Psoas muscle (tissue), 8 donors: ENCODE results near the gene CFAP44. TPM values are rescaled to one million over a fixed set of nuclear protein-coding genes. Genes with fewer than 3 reads are reported as not detected.

Experiments
- ATAC-seq, 4 donors: fragments of 200-7000 bp; cut with Tn5 transposase; one replicate each; pipeline ENCODE4 v1.9.1; 2020; ENCODE audit warnings: moderate library complexity in 3 of 4, mild to moderate bottlenecking in 2 of 4
- DNase-seq, 2 donors: peaks; one replicate each; pipeline ENCODE4 v3.0.0-alpha.2; 2020
- H3K27ac ChIP-seq: fragments of 200-600 bp; one replicate; pipeline ENCODE4 v1.8.0; 2022
- H3K27me3 ChIP-seq, 3 donors: fragments of 200-600 bp in 1 of 3; one replicate each; pipeline versions ENCODE4 v1.6.1 to v1.8.0; 2013 to 2022; ENCODE audit warnings: low read length in 2 of 3, mild to moderate bottlenecking in 2 of 3, moderate library complexity in 1 of 3; ENCODE audit not compliant: insufficient read depth in 3 of 3
- H3K36me3 ChIP-seq, 2 donors: fragments of 200-600 bp in 1 of 2; one replicate each; pipeline versions ENCODE4 v1.6.1 to v1.8.0; 2013 to 2022; ENCODE audit warnings: low read depth in 1 of 2, mild to moderate bottlenecking in 1 of 2, moderate library complexity in 1 of 2; ENCODE audit not compliant: insufficient read depth in 1 of 2
- H3K4me1 ChIP-seq: fragments of 200-600 bp; one replicate; pipeline ENCODE4 v1.8.0; 2022
- H3K4me3 ChIP-seq: fragments of 200-600 bp; one replicate; pipeline ENCODE4 v1.8.0; 2022; ENCODE audit warnings: mild to moderate bottlenecking
- H3K9me3 ChIP-seq: fragments of 200-600 bp; one replicate; pipeline ENCODE4 v1.8.0; 2022
- CTCF ChIP-seq: fragments of 200-600 bp; IDR thresholded peaks from one replicate; pipeline ENCODE4 v1.8.0; 2022; ENCODE audit warnings: antibody characterized with exemption
- WGBS, 3 donors: extraction: QIAGEN DNeasy Blood & Tissue Kit; methylation state at CpG; one replicate each; pipeline versions ENCODE4 v1.1.6 to v1.1.7; 2013; 5-methylcytosine and 5-hydroxymethylcytosine counted together
- intact Hi-C, 2 donors: fragments of 100-400 bp; cut with DNase I; formaldehyde crosslinking; loops; one replicate each; pipeline versions ENCODE4 v1.11.0 to v1.14.2; 2022
- polyA plus RNA-seq, 3 donors: library from polyadenylated mRNA; stranded (reverse); fragments of 200-250 nt; gene quantifications; one replicate each; pipeline ENCODE4 v1.2.3, GENCODE V29; 2013
- total RNA-seq, 4 donors: library from RNA; stranded (reverse); fragmentation: NEBNext Ultra II Directional in 2 of 4; extraction: Animal tissue kit (Norgen Biotek cat#: 25700) in 2 of 4; gene quantifications; one replicate each; pipeline versions ENCODE4 v1.2.1 to v1.2.4, GENCODE V29; 2021 to 2023
- donor health status: healthy with polysubstance abuse.
- donor health status: DM: no; HTN: no; CAD: no; lungs with moderate emphysema.
- donor health status: Bipolar disorder and iron deficiency.
- donor health status: healthy.
- donor health status: DM: yes; HTN: yes; CAD: no.
- donor health status: DM: no; HTN: no; CAD: no.
- donor health status: DM: no; HTN: no; CAD: no.
- donor health status: DM: yes; HTN: yes; CAD: no.

The CFAP44 gene
- total and polyA plus RNA-seq, 7 donors: 0.86 to 2.5 (median 1.4) TPM

DNA sequence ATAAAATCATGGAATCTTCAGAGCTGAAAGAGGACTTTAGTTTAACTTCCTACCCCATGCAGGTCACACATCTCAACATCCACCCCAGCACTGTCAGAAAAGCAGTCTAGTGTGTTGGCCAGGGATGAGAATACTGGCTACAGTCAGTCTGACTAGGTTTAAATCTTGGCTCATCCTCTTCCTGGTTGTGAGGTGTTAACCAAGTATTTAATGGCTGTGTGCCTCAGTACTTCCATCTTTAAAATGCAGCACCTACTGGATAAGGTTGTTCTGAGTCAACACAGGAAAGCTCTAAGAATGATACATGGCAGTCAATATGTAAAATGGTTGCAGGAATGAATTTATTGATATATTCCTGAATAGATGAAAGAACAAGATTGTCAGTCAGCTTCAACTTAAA is 3.1 kb downstream of the CFAP44 start:
- no peak for TF ChIP-seq CTCF
- no peak overlapping the region for H3K27ac ChIP-seq
- ATAC-seq (no peak), DNase-seq (no peak)
- H3K27me3 ChIP-seq: no peaks in the 10 kb centered on the region
- intact Hi-C loops: no loop called here
- peaks cover 3 to 5% of the 10 kb centered on the region in 2 donors for H3K36me3 ChIP-seq
- no peaks in the 10 kb centered on the region for H3K4me1 ChIP-seq
- H3K4me3 ChIP-seq: no peak overlapping the region
- no peaks in the 10 kb centered on the region for H3K9me3 ChIP-seq

GRCh38 chr3:113437411-113437810 is 3.9 kb downstream of the CFAP44 start:
- DNase-seq (no peak), ATAC-seq (no peak)
- H3K9me3 ChIP-seq: no peaks in the 10 kb centered on the region
- H3K4me3 ChIP-seq: no peak overlapping the region
- TF ChIP-seq CTCF: no peak
- intact Hi-C loops: no loop called here
- WGBS, 3 donors: 81 to 96% (median 82%) methylated on average over 3 of the region's 3 CpGs
- no peaks in the 10 kb centered on the region for H3K4me1 ChIP-seq
- peaks cover 3 to 6% of the 10 kb centered on the region in 2 donors for H3K36me3 ChIP-seq
- H3K27me3 ChIP-seq: no peaks in the 10 kb centered on the region
- H3K27ac ChIP-seq: no peak overlapping the region

- DNase-seq (no peak), ATAC-seq (no peak)
- intact Hi-C loops: no loop called here
- no peak overlapping the region for H3K27ac ChIP-seq
- TF ChIP-seq CTCF: no peak
- H3K4me1 ChIP-seq: no peaks in the 10 kb centered on the region
- no peak overlapping the region for H3K4me3 ChIP-seq
- H3K9me3 ChIP-seq: no peaks in the 10 kb centered on the region
- WGBS, 3 donors: 86 to 92% (median 91%) methylated on average over 1 of the region's 1 CpG
- H3K36me3 ChIP-seq: peaks cover 3 to 9% of the 10 kb centered on the region in 2 donors
- H3K27me3 ChIP-seq: no peaks in the 10 kb centered on the region
These were observed 4.5 kb downstream of the CFAP44 start for GRCh38 chr3:113436809-113437208.

DNA sequence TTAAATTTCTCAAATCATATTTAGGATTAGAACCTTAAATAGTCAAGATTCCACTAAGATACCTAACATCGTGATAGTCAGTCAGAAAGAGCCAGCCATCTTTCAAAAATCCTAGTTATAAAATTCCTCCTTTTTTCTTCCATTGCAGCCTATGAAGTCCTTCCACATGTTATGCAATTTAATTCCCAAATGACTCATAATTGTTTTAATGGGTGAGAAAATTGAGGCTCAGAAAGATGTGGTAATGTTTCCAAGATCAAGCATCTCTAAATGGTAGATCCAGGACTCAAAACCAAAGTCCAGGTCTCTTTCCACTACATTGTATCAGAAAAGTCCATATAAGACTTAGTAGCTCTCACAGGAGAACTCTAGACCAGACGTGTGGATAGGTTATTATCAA is 9.5 kb downstream of the CFAP44 start:
- ATAC-seq (no peak), DNase-seq (no peak)
- WGBS, 3 donors: 69 to 77% (median 77%) methylated on average over 2 of the region's 2 CpGs
- Histone ChIP-seq H3K4me3 (no peak overlapping the region), H3K27me3 (no peaks in the 10 kb centered on the region), H3K36me3 (peaks cover 3 to 7% of the 10 kb centered on the region in 2 donors), H3K27ac (no peak overlapping the region), H3K4me1 (no peaks in the 10 kb centered on the region), H3K9me3 (no peaks in the 10 kb centered on the region)
- no peak for TF ChIP-seq CTCF
- intact Hi-C loops: no loop called here

DNA sequence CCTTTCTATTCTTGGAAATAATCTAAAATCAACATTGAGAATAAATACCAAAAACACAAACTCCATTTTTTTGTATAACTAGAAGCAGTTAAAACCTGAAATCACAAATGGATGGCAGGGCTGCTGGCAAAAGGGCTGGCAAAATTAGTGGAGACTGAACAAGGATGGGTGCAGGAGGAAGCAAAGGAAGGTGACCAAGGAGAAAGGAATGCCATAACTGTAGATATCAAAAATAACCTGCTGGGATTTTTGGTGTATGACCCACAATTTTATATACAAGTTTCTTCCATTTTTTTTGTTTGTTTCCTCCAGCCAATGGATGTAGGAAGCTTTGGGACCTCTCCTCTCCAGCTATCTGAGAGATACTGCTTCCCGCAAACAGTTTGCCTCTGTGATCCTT is 12.7 kb downstream of the CFAP44 start:
- ATAC-seq: no peak
- no peaks in the 10 kb centered on the region for H3K27me3 ChIP-seq
- no peak overlapping the region for H3K27ac ChIP-seq
- TF ChIP-seq CTCF: no peak
- H3K9me3 ChIP-seq: no peaks in the 10 kb centered on the region
- intact Hi-C loops: no loop called here
- WGBS, 3 donors: 98 to 100% (median 100%) methylated on average over 1 of the region's 1 CpG
- no peaks in the 10 kb centered on the region for H3K4me1 ChIP-seq
- H3K4me3 ChIP-seq: no peak overlapping the region
- peaks cover 4 to 24% of the 10 kb centered on the region in 2 donors for H3K36me3 ChIP-seq
- no peak for DNase-seq
